HCT116 (cell line): ENCODE results near the gene MEIOC. TPM values are rescaled to one million over a fixed set of nuclear protein-coding genes. Genes with fewer than 3 reads are reported as not detected.

ENCODE experiments used
- ATAC-seq: fragments of 200-7000 bp; cut with Tn5 transposase; 2 replicates; pipeline ENCODE4 v1.9.1; 2020; ENCODE audit warnings: mild to moderate bottlenecking, moderate library complexity
- BruUV-seq: library from RNA; stranded (reverse); fragments of 400-500 nt; replicated peaks from 2 replicates; lab custom pipeline; 2021; lab: Mats Ljungman, UMichigan
- CTCF ChIA-PET: fragments of 300-600 bp; sonication (Branson Sonifier 250); formaldehyde crosslinking; loops from one replicate; lab custom pipeline; 2021; ENCODE audit warnings: antibody characterized with exemption; lab: Charles Lee
- POLR2A ChIA-PET: fragments of 300-600, 350-600 bp; sonication (Branson Sonifier 250); formaldehyde crosslinking; loops from one replicate; lab custom pipeline; 2021; ENCODE audit warnings: antibody characterized with exemption; lab: Charles Lee
- RAD21 ChIA-PET, 2 experiments: fragments of 300-600 bp; sonication (Branson Sonifier 250); formaldehyde crosslinking; loops; one replicate each; lab custom pipeline; 2023; ENCODE audit warnings: low total read pairs in 2 of 2; ENCODE audit not compliant: uncharacterized antibody in 2 of 2, unreplicated experiment in 2 of 2, low non-redundant PET in 1 of 2; lab: Charles Lee
- DNase-seq: peaks from one replicate; pipeline ENCODE4 v3.0.0-alpha.2; 2010; ENCODE audit warnings: low read depth, low spot score
- H2AFZ ChIP-seq: fragments of 200-600 bp; shearing (Covaris generic), sonication (generic); 2 replicates; pipeline ENCODE4 v1.6.1; 2017; ENCODE audit warnings: low read depth, mixed run types, mixed read lengths, antibody characterized with exemption, low read length; ENCODE audit not compliant: poor library complexity, severe bottlenecking
- H3K27ac ChIP-seq: 2 replicates; pipeline ENCODE4 v1.5.1; 2012; ENCODE audit warnings: low read depth, low read length
- H3K27me3 ChIP-seq: fragments of 200-600 bp; sonication (generic); 2 replicates; pipeline ENCODE4 v1.6.1; 2016; ENCODE audit warnings: mixed run types, low read length, mixed read lengths; ENCODE audit not compliant: insufficient read depth
- H3K36me3 ChIP-seq, 2 experiments: fragments of 200-500 bp in 1 of 2; fragments of 200-600 bp in 1 of 2; sonication (Bioruptor generic) in 1 of 2; sonication (generic) in 1 of 2; 2 replicates each; pipeline versions ENCODE4 v1.5.1 to v1.6.1; 2014 to 2016; ENCODE audit warnings: low read length in 2 of 2, inconsistent platforms in 1 of 2, mixed read lengths in 1 of 2, mixed run types in 1 of 2; ENCODE audit not compliant: insufficient read depth in 2 of 2, control insufficient read depth in 1 of 2
- H3K4me1 ChIP-seq, 2 experiments: fragments of 200-600 bp in 1 of 2; sonication (generic) in 1 of 2; 2 replicates each; pipeline versions ENCODE4 v1.5.1 to v1.6.1; 2012 to 2017; ENCODE audit warnings: low read length in 2 of 2, inconsistent platforms in 1 of 2, mild to moderate bottlenecking in 1 of 2, mixed read lengths in 1 of 2, mixed run types in 1 of 2, moderate library complexity in 1 of 2; ENCODE audit not compliant: insufficient read depth in 2 of 2, control insufficient read depth in 1 of 2
- H3K4me2 ChIP-seq: fragments of 200-600 bp; sonication (generic); 2 replicates; pipeline ENCODE4 v1.6.1; 2017; ENCODE audit warnings: mixed run types, low read length, mixed read lengths
- H3K4me3 ChIP-seq, 2 experiments: fragments of 200-600 bp in 1 of 2; sonication (generic) in 1 of 2; replicated peaks in 1 of 2; 2 replicates each; pipeline ENCODE4 v1.5.1; 2011 to 2016; ENCODE audit warnings: low read length in 2 of 2, control low read depth in 1 of 2, low read depth in 1 of 2, mild to moderate bottlenecking in 1 of 2, mixed read lengths in 1 of 2, mixed run types in 1 of 2
- H3K79me2 ChIP-seq: fragments of 200-600 bp; sonication (generic); 2 replicates; pipeline ENCODE4 v1.6.1; 2017; ENCODE audit warnings: mild to moderate bottlenecking, mixed run types, low read length, moderate library complexity, mixed read lengths; ENCODE audit not compliant: insufficient read depth
- H3K9ac ChIP-seq: fragments of 200-600 bp; sonication (generic); 2 replicates; pipeline ENCODE4 v1.6.1; 2016; ENCODE audit warnings: low read length, mixed read lengths
- H3K9me2 ChIP-seq: fragments of 200-600 bp; sonication (generic), shearing (Covaris generic); 2 replicates; pipeline ENCODE4 v1.6.1; 2017; ENCODE audit warnings: mixed run types, mild to moderate bottlenecking, moderate library complexity; ENCODE audit not compliant: insufficient read depth
- H3K9me3 ChIP-seq, 2 experiments: fragments of 200-500 bp in 1 of 2; fragments of 200-600 bp in 1 of 2; sonication (Bioruptor generic) in 1 of 2; sonication (generic) in 1 of 2; 2 replicates each; pipeline ENCODE4 v1.6.1; 2014 to 2017; ENCODE audit warnings: low read length in 2 of 2, mixed read lengths in 2 of 2, inconsistent platforms in 1 of 2, low read depth in 1 of 2, mild to moderate bottlenecking in 1 of 2, mixed run types in 1 of 2, moderate library complexity in 1 of 2; ENCODE audit not compliant: control insufficient read depth in 1 of 2, insufficient read depth in 1 of 2
- H4K20me1 ChIP-seq: fragments of 200-600 bp; sonication (generic), shearing (Covaris generic); 2 replicates; pipeline ENCODE4 v1.6.1; 2017; ENCODE audit warnings: mixed run types, mild to moderate bottlenecking, moderate library complexity; ENCODE audit not compliant: insufficient read depth
- CEBPB ChIP-seq: IDR thresholded peaks from 2 replicates; pipeline ENCODE4 v1.6.1; 2012; ENCODE audit warnings: low read depth
- EGR1 ChIP-seq: IDR thresholded peaks from 2 replicates; pipeline ENCODE4 v1.6.1; 2012; ENCODE audit warnings: low read depth
- ELF1 ChIP-seq: IDR thresholded peaks from 2 replicates; pipeline ENCODE4 v1.6.1; 2012; ENCODE audit warnings: low read depth, borderline replicate concordance
- MAX ChIP-seq: IDR thresholded peaks from 2 replicates; pipeline ENCODE4 v1.6.1; 2012
- POLR2A ChIP-seq: IDR thresholded peaks from 2 replicates; pipeline ENCODE4 v1.7.0; 2011; ENCODE audit warnings: borderline replicate concordance; ENCODE audit not compliant: insufficient read depth, insufficient read length; ENCODE audit errors: extremely low read depth
- POLR2AphosphoS5 ChIP-seq: IDR thresholded peaks from 2 replicates; pipeline ENCODE4 v1.6.1; 2011; ENCODE audit warnings: mild to moderate bottlenecking, low read depth, low read length, moderate library complexity
- REST ChIP-seq: IDR thresholded peaks from 2 replicates; pipeline ENCODE4 v1.6.1; 2012; ENCODE audit warnings: low read depth
- SIN3A ChIP-seq: IDR thresholded peaks from 2 replicates; pipeline ENCODE4 v1.6.1; 2012; ENCODE audit warnings: low read depth
- SRF ChIP-seq: IDR thresholded peaks from 2 replicates; pipeline ENCODE4 v1.6.1; 2012; ENCODE audit warnings: low read depth
- TCF7L2 ChIP-seq: IDR thresholded peaks from 2 replicates; pipeline ENCODE4 v1.7.0; 2011; ENCODE audit warnings: borderline replicate concordance, inconsistent platforms; ENCODE audit not compliant: insufficient read depth, insufficient read length; ENCODE audit errors: extremely low read depth
- ZBTB33 ChIP-seq: IDR thresholded peaks from 2 replicates; pipeline ENCODE4 v1.6.1; 2011; ENCODE audit warnings: mild to moderate bottlenecking, low read length, moderate library complexity; ENCODE audit not compliant: insufficient replicate concordance; ENCODE audit errors: extremely low read depth
- intact Hi-C: fragments of 100-400 bp; cut with micrococcal nuclease; formaldehyde crosslinking; loops from 2 replicates; pipeline ENCODE4 v1.10.0; 2022
- total RNA-seq: library from RNA; stranded (reverse); gene quantifications from one replicate; pipeline ENCODE4 v1.2.1, GENCODE V29; 2021; ENCODE audit not compliant: unreplicated experiment
- TF ChIP-seq, protein P1 (sequence below): IDR thresholded peaks from 2 replicates; pipeline ENCODE4 v1.6.1; 2012
- TF ChIP-seq, protein P2 (sequence below), 3 experiments: fragments of 200-600 bp in 1 of 3; sonication (generic) in 1 of 3; IDR thresholded peaks in 2 of 3; conservative IDR thresholded peaks in 1 of 3; 2 replicates each; pipeline ENCODE4 v1.5.1; 2012 to 2017; ENCODE audit warnings: low read depth in 2 of 3, low read length in 2 of 3, antibody characterized with exemption in 1 of 3, borderline replicate concordance in 1 of 3, control low read depth in 1 of 3, mild to moderate bottlenecking in 1 of 3, mixed read lengths in 1 of 3, mixed run types in 1 of 3, moderate library complexity in 1 of 3; ENCODE audit not compliant: insufficient read depth in 1 of 3

MEIOC gene
- total RNA-seq, 1 experiment from 2014 or later, result not detected

- H3K4me2 ChIP-seq, result no peak overlapping the region
- BruUV-seq, result no TSS peak
- H3K9me2 ChIP-seq, result no peaks in the 10 kb centered on the region
Measured at GRCh38 chr17:44628243-44629188, 27.8 kb upstream of the MEIOC start.

More at GRCh38 chr17:44628243-44629188, 27.8 kb upstream of the MEIOC start:
- CTCF ChIA-PET, result no interaction called here
- POLR2A ChIA-PET, result no interaction called here
- no peak overlapping the region for H3K4me3 ChIP-seq
- no peaks in the 10 kb centered on the region for H3K27me3 ChIP-seq
- intact Hi-C loops, result no loop called here
- no peaks in the 10 kb centered on the region for H3K9me3 ChIP-seq
- no peaks in the 10 kb centered on the region for H4K20me1 ChIP-seq
- H3K4me1 ChIP-seq, result no peaks in the 10 kb centered on the region
- no peak overlapping the region for H3K9ac ChIP-seq
- RAD21 ChIA-PET, result no interaction called here
- no peak for TF ChIP-seq EGR1
- TF ChIP-seq REST, result no peak
- TF ChIP-seq POLR2AphosphoS5, result no peak
- TF ChIP-seq, protein P1, sequence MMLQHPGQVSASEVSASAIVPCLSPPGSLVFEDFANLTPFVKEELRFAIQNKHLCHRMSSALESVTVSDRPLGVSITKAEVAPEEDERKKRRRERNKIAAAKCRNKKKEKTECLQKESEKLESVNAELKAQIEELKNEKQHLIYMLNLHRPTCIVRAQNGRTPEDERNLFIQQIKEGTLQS, result no peak
- TF ChIP-seq SIN3A, result no peak
- no peak for TF ChIP-seq ZBTB33
- TF ChIP-seq ELF1, result no peak
- TF ChIP-seq, protein P2, sequence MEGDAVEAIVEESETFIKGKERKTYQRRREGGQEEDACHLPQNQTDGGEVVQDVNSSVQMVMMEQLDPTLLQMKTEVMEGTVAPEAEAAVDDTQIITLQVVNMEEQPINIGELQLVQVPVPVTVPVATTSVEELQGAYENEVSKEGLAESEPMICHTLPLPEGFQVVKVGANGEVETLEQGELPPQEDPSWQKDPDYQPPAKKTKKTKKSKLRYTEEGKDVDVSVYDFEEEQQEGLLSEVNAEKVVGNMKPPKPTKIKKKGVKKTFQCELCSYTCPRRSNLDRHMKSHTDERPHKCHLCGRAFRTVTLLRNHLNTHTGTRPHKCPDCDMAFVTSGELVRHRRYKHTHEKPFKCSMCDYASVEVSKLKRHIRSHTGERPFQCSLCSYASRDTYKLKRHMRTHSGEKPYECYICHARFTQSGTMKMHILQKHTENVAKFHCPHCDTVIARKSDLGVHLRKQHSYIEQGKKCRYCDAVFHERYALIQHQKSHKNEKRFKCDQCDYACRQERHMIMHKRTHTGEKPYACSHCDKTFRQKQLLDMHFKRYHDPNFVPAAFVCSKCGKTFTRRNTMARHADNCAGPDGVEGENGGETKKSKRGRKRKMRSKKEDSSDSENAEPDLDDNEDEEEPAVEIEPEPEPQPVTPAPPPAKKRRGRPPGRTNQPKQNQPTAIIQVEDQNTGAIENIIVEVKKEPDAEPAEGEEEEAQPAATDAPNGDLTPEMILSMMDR (IDR thresholded peaks at IDR 0.05 in 2 of 3, conservative IDR thresholded peaks at IDR 0.05 in 1 of 3; ENCODE audit: borderline replicate concordance in 1 of 3, insufficient read depth in 1 of 3, low read depth in 2 of 3, low read length in 2 of 3), result no peak
- TF ChIP-seq SRF, result no peak
- no peak for TF ChIP-seq POLR2A
- TF ChIP-seq TCF7L2, result no peak
- no peak for TF ChIP-seq CEBPB
- no peak for TF ChIP-seq MAX
- H3K27ac ChIP-seq, result no peak overlapping the region
- ATAC-seq (no peak), DNase-seq (no peak)
- H3K79me2 ChIP-seq, result no peaks in the 10 kb centered on the region
- no peak overlapping the region for H2AFZ ChIP-seq
- no peaks in the 10 kb centered on the region for H3K36me3 ChIP-seq
